SW 1271 (cell line): ENCODE data around the gene MFN2.
"Not testable (repeated sequence)": the region's sequence is repeated elsewhere in the genome, so short reads cannot be mapped to it uniquely, and the experiment has no call there.

Experiments used
- DNase-seq, 2 experiments: peaks; one replicate each; lab custom pipeline; 2025; lab: John Stamatoyannopoulos, UW

Gene MFN2

GRCh38 chr1:11998636-11999035, 18.4 kb downstream of the MFN2 start:
- no peak for DNase-seq

- DNase-seq: no peak
Measured at GRCh38 chr1:11999236-11999635, 19.0 kb downstream of the MFN2 start.

- DNase-seq: no peak
Measured at GRCh38 chr1:12001249-12001917, 21.1 kb downstream of the MFN2 start.

- DNase-seq: no peak
Measured at GRCh38 chr1:12001996-12002493, 21.8 kb downstream of the MFN2 start.

GRCh38 chr1:12003762-12004161, 23.5 kb downstream of the MFN2 start:
- DNase-seq: no peak

- no peak for DNase-seq
Measured at GRCh38 chr1:12005488-12006166, 25.4 kb downstream of the MFN2 start.

- DNase-seq: no peak
Measured at GRCh38 chr1:12006167-12006921, 26.1 kb downstream of the MFN2 start.

GRCh38 chr1:12007204-12007603, 27.0 kb downstream of the MFN2 start:
- DNase-seq: no peak

- DNase-seq: not testable (repeated sequence)
Measured at GRCh38 chr1:12008355-12008754, 28.1 kb downstream of the MFN2 start.

- DNase-seq: no peak
Measured at GRCh38 chr1:12009318-12009947, 29.2 kb downstream of the MFN2 start.

GRCh38 chr1:12010746-12011570, 30.7 kb downstream of the MFN2 start:
- DNase-seq: no peak

- no peak for DNase-seq
Measured at GRCh38 chr1:12011998-12012397, 31.8 kb downstream of the MFN2 start.

- no peak for DNase-seq
Measured at GRCh38 chr1:12012560-12013316, 32.5 kb downstream of the MFN2 start.

GRCh38 chr1:12014141-12014991, 34.1 kb downstream of the MFN2 start:
- no peak for DNase-seq

- no peak for DNase-seq
Measured at GRCh38 chr1:12015001-12015491, 34.8 kb downstream of the MFN2 start.

- no peak for DNase-seq
Measured at GRCh38 chr1:12015499-12015898, 35.3 kb downstream of the MFN2 start.

GRCh38 chr1:12016182-12016581, 35.9 kb downstream of the MFN2 start:
- DNase-seq: no peak

GRCh38 chr1:12019858-12020509, 39.7 kb downstream of the MFN2 start:
- no peak for DNase-seq

- DNase-seq: no peak
Measured at GRCh38 chr1:12021616-12022015, 41.4 kb downstream of the MFN2 start.
